ENCODE results near the gene ARMC8. TPM values are rescaled to one million over a fixed set of nuclear protein-coding genes. Genes with fewer than 3 reads are reported as not detected.

Gene ARMC8
- total RNA-seq, 2 experiments from 2014 or later, result 48.8 to 57.1 TPM

DNA sequence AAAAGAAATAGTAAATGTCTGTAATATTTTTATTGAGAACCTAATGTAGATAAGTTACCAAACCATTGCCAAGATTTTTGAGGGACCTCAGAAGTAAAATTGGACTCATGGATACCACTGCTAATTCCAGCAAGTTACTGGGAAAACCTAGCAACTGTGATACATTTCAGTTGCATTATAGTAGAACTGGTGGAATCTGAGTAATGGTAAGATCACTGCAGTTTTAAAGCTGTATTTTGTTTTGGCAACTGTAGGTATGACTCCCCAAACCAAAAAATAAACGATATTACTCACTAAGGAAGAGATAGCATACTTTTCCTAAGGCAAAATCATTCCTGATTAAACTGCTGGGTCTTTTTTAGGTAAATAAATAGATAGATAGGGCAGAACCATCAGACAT lies 54.0 kb downstream of the ARMC8 start:
- H3K36me3 ChIP-seq (ENCODE audit: insufficient read depth, low read length), result peaks cover 89% of the 10 kb centered on the region
- H2AFZ ChIP-seq (ENCODE audit: low read length), result no peak overlapping the region
- no peaks in the 10 kb centered on the region for H3K4me1 ChIP-seq (ENCODE audit: insufficient read depth, low read length, poor library complexity, severe bottlenecking)
- no peak for DNase-seq (ENCODE audit: low spot score)
- CTCF ChIA-PET (ENCODE audit: unreplicated experiment), result no interaction called here
- H3K9me2 ChIP-seq (ENCODE audit: insufficient read depth, low read length), result no peaks in the 10 kb centered on the region
- intact Hi-C loops (cut with micrococcal nuclease; ENCODE audit: unreplicated experiment), result no loop called here
- no peak for TF ChIP-seq EZH2phosphoT487 (IDR thresholded peaks at IDR 0.05; ENCODE audit: borderline replicate concordance, low read depth, low read length)
- TF ChIP-seq, protein P1, sequence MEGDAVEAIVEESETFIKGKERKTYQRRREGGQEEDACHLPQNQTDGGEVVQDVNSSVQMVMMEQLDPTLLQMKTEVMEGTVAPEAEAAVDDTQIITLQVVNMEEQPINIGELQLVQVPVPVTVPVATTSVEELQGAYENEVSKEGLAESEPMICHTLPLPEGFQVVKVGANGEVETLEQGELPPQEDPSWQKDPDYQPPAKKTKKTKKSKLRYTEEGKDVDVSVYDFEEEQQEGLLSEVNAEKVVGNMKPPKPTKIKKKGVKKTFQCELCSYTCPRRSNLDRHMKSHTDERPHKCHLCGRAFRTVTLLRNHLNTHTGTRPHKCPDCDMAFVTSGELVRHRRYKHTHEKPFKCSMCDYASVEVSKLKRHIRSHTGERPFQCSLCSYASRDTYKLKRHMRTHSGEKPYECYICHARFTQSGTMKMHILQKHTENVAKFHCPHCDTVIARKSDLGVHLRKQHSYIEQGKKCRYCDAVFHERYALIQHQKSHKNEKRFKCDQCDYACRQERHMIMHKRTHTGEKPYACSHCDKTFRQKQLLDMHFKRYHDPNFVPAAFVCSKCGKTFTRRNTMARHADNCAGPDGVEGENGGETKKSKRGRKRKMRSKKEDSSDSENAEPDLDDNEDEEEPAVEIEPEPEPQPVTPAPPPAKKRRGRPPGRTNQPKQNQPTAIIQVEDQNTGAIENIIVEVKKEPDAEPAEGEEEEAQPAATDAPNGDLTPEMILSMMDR (conservative IDR thresholded peaks at IDR 0.05; ENCODE audit: low read length), result no peak
- H4K20me1 ChIP-seq (ENCODE audit: insufficient read depth, low read length), result no peaks in the 10 kb centered on the region
- no TSS peak for BruUV-seq (replicated peaks)
- H3K4me3 ChIP-seq (ENCODE audit: low read depth, low read length, poor library complexity, severe bottlenecking), result no peak overlapping the region
- H3K27ac ChIP-seq (ENCODE audit: low read depth, low read length, poor library complexity, severe bottlenecking), result no peak overlapping the region
- no peaks in the 10 kb centered on the region for H3K79me2 ChIP-seq (ENCODE audit: insufficient read depth, low read depth, low read length)
- POLR2A ChIA-PET, result interaction anchor here (0.9 to 1.3 kb wide), 2 partner anchors 10 to 30 kb away, joined by 3 to 5 read pairs; no protein-coding TSS in a partner anchor
- H3K9me3 ChIP-seq (ENCODE audit: low read length), result no peaks in the 10 kb centered on the region
- no peak overlapping the region for H3K4me2 ChIP-seq (ENCODE audit: low read length)

DNA sequence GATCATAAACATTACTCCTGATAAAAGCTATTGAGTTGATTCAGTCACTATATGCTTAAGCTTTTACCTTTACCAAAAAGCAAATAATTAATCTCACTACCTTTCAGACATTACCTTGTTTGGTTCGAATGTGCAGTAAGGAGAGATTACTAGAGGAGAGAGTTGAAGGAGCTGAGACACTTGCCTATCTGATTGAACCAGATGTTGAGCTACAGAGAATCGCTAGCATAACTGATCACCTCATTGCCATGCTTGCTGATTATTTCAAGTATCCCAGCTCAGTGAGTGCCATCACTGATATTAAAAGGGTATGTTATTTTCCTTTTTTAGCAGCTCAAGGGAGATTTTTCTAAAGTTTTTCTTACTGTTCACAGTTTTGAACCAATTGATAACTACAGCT lies 54.6 kb downstream of the ARMC8 start:
- no peaks in the 10 kb centered on the region for H3K9me3 ChIP-seq (ENCODE audit: low read length)
- H3K79me2 ChIP-seq (ENCODE audit: insufficient read depth, low read depth, low read length), result no peaks in the 10 kb centered on the region
- peaks cover 88% of the 10 kb centered on the region for H3K36me3 ChIP-seq (ENCODE audit: insufficient read depth, low read length)
- no peaks in the 10 kb centered on the region for H4K20me1 ChIP-seq (ENCODE audit: insufficient read depth, low read length)
- ChIA-PET POLR2A (interaction anchor here (0.9 to 1.3 kb wide), 3 partner anchors 10 to 30 kb away, joined by 3 to 5 read pairs (median 3); no protein-coding TSS in a partner anchor), CTCF (ENCODE audit: unreplicated experiment) (no interaction called here)
- BruUV-seq (replicated peaks), result no TSS peak
- intact Hi-C loops (cut with micrococcal nuclease; ENCODE audit: unreplicated experiment), result no loop called here
- TF ChIP-seq, protein P1 (conservative IDR thresholded peaks at IDR 0.05; ENCODE audit: low read length), result no peak
- no peak for TF ChIP-seq EZH2phosphoT487 (IDR thresholded peaks at IDR 0.05; ENCODE audit: borderline replicate concordance, low read depth, low read length)
- no peak overlapping the region for H3K4me3 ChIP-seq (ENCODE audit: low read depth, low read length, poor library complexity, severe bottlenecking)
- H3K4me2 ChIP-seq (ENCODE audit: low read length), result no peak overlapping the region
- DNase-seq (ENCODE audit: low spot score), result no peak
- H3K9me2 ChIP-seq (ENCODE audit: insufficient read depth, low read length), result no peaks in the 10 kb centered on the region
- H2AFZ ChIP-seq (ENCODE audit: low read length), result no peak overlapping the region
- H3K27ac ChIP-seq (ENCODE audit: low read depth, low read length, poor library complexity, severe bottlenecking), result no peak overlapping the region
- H3K4me1 ChIP-seq (ENCODE audit: insufficient read depth, low read length, poor library complexity, severe bottlenecking), result no peaks in the 10 kb centered on the region

DNA sequence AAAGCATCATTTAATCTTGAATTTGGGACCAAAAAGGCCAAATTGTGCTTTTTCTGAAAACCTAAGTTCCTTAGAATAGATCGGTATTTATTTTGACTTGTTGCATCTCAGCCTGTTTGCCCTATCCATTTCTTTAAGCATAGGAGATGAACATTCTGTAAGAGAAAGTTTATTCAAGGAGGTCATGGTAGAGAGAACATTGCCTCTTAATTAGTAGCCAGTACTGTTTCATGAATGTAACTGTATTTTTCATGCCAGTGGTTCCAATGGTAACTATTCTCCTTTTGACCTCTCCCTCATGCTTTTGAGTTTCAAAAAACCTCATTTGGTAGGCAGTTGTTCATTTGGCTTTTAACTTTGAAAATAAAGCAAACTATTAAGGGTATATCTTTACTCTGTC lies 55.4 kb downstream of the ARMC8 start:
- Histone ChIP-seq H3K9me2 (ENCODE audit: insufficient read depth, low read length) (no peaks in the 10 kb centered on the region), H3K27ac (ENCODE audit: low read depth, low read length, poor library complexity, severe bottlenecking) (no peak overlapping the region), H4K20me1 (ENCODE audit: insufficient read depth, low read length) (no peaks in the 10 kb centered on the region), H3K9me3 (ENCODE audit: low read length) (no peaks in the 10 kb centered on the region), H3K79me2 (ENCODE audit: insufficient read depth, low read depth, low read length) (no peaks in the 10 kb centered on the region), H3K36me3 (ENCODE audit: insufficient read depth, low read length) (peaks cover 85% of the 10 kb centered on the region), H2AFZ (ENCODE audit: low read length) (no peak overlapping the region), H3K4me3 (ENCODE audit: low read depth, low read length, poor library complexity, severe bottlenecking) (no peak overlapping the region), H3K4me1 (ENCODE audit: insufficient read depth, low read length, poor library complexity, severe bottlenecking) (no peaks in the 10 kb centered on the region), H3K4me2 (ENCODE audit: low read length) (no peak overlapping the region)
- POLR2A ChIA-PET, result interaction anchor here (1.0 to 1.3 kb wide), 2 partner anchors 17 to 29 kb away, joined by 3 to 5 read pairs; no protein-coding TSS in a partner anchor
- BruUV-seq (replicated peaks), result no TSS peak
- TF ChIP-seq, protein P1 (conservative IDR thresholded peaks at IDR 0.05; ENCODE audit: low read length), result no peak
- no peak for TF ChIP-seq EZH2phosphoT487 (IDR thresholded peaks at IDR 0.05; ENCODE audit: borderline replicate concordance, low read depth, low read length)
- intact Hi-C loops (cut with micrococcal nuclease; ENCODE audit: unreplicated experiment), result no loop called here
- CTCF ChIA-PET (ENCODE audit: unreplicated experiment), result no interaction called here
- DNase-seq (ENCODE audit: low spot score), result no peak
